ENCODE data around the gene STK4.
"Not testable (repeated sequence)": the region's sequence is repeated elsewhere in the genome, so short reads cannot be mapped to it uniquely, and the experiment has no call there.

The STK4 gene

GRCh38 chr20:44990425-44990824, 24.1 kb downstream of the STK4 start:
- no peak for DNase-seq

GRCh38 chr20:44990957-44991356, 24.6 kb downstream of the STK4 start:
- DNase-seq: no peak

GRCh38 chr20:44993343-44993742, 27.0 kb downstream of the STK4 start:
- DNase-seq: no peak

- DNase-seq: no peak
Observed at GRCh38 chr20:44997171-44997570, 30.9 kb downstream of the STK4 start.

GRCh38 chr20:44997668-44998067, 31.4 kb downstream of the STK4 start:
- no peak for DNase-seq

- DNase-seq: no peak
Observed at GRCh38 chr20:45008521-45009049, 42.3 kb downstream of the STK4 start.

- DNase-seq: no peak
Observed at GRCh38 chr20:45010399-45010828, 44.1 kb downstream of the STK4 start.

GRCh38 chr20:45011108-45011526, 44.8 kb downstream of the STK4 start:
- DNase-seq: peak; percentile 52

- no peak for DNase-seq
Observed at GRCh38 chr20:45012682-45013302, 46.5 kb downstream of the STK4 start.

- DNase-seq: not testable (repeated sequence)
Observed at GRCh38 chr20:45014131-45014530, 47.8 kb downstream of the STK4 start.

- DNase-seq: no peak
Observed at GRCh38 chr20:45014671-45015415, 48.5 kb downstream of the STK4 start.

GRCh38 chr20:45016089-45016671, 49.9 kb downstream of the STK4 start:
- DNase-seq: no peak

- no peak for DNase-seq
Observed at GRCh38 chr20:45017281-45017680, 51.0 kb downstream of the STK4 start.

GRCh38 chr20:45017857-45018256, 51.5 kb downstream of the STK4 start:
- DNase-seq: no peak

GRCh38 chr20:45019027-45019761, 52.9 kb downstream of the STK4 start:
- DNase-seq: no peak

GRCh38 chr20:45019762-45020123, 53.4 kb downstream of the STK4 start:
- no peak for DNase-seq

GRCh38 chr20:45020236-45020886, 54.0 kb downstream of the STK4 start:
- DNase-seq: no peak

- no peak for DNase-seq
Observed at GRCh38 chr20:45021631-45022030, 55.3 kb downstream of the STK4 start.

- not testable (repeated sequence) for DNase-seq
Observed at GRCh38 chr20:45023140-45023539, 56.8 kb downstream of the STK4 start.

GRCh38 chr20:45028424-45029136, 62.3 kb downstream of the STK4 start:
- no peak for DNase-seq

- DNase-seq: no peak
Observed at GRCh38 chr20:45029884-45030283, 63.6 kb downstream of the STK4 start.

- DNase-seq: no peak
Observed at GRCh38 chr20:45032276-45032675, 66.0 kb downstream of the STK4 start.
